Spleen (tissue), 7 donors: Measurements from ENCODE around the gene FUT7.

Experiments used
- POLR2A ChIP-seq, 3 donors: fragments of 450-650 bp; IDR thresholded peaks; one replicate each; pipeline ENCODE4 v1.5.1; 2017; ENCODE audit warnings: antibody characterized with exemption in 3 of 3, mild to moderate bottlenecking in 1 of 3
- POLR2AphosphoS5 ChIP-seq, 3 donors: sonication (generic); formaldehyde crosslinking; IDR thresholded peaks; one replicate each; pipeline ENCODE4 v1.5.1; 2017; ENCODE audit warnings: antibody characterized with exemption in 3 of 3
- TF ChIP-seq, protein P1 (sequence below), 11 experiments: fragments of 200-600 bp in 7 of 11; fragments of 450-650 bp in 4 of 11; sonication (generic) in 4 of 11; IDR thresholded peaks in 8 of 11; conservative IDR thresholded peaks in 3 of 11; 1 replicate in 7 of 11; 2 replicates in 4 of 11; pipeline versions ENCODE4 v1.4.0 to v1.8.0; 2016 to 2021; ENCODE audit warnings: antibody characterized with exemption in 11 of 11, inconsistent platforms in 4 of 11, mild to moderate bottlenecking in 1 of 11
- donor health status: DM: no; HTN: no; CAD: no; lungs with moderate emphysema.
- donor health status: DM: no; HTN: no; CAD: no.
- donor health status: DM: no; HTN: no; CAD: no.

DNA sequence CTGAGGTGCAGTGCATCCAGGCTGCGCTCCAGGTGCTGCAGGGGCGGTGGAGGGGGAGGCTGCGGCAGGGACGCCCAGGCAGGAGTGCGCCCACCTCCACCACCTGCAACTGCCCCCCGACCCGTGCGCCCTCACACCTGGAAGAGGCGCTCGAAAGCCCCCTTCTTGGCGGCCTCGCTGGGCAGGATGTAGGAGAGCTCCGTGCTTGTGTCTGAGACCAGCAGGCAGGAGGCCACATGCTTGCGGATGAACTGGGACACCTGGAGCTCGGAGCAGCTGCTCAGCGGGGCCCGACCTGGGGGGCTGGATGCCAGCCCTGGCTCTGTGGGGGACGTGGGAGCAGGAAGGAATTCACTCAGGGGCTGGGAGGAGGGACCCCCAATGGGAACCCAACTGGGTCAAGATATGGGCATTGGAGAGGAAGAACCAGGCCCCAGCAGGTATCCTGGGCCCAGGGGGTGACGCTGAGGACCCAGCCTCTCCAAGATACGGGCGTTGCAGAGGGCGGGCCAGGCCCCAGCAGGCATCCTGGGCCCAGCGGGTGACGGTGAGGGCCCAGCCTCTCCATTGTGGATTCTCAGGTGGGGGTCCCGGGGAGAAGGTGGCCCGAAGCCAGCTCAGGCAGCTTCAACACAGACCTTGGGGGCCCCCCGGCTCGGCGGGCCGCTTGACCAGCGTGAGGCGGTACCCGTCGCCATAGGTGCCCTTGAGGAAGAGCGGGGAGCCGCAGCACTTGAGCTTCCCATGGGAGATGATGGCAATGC, 16.9 kb downstream of the FUT7 start:
- TF ChIP-seq POLR2A (IDR thresholded peaks at IDR 0.05) (no peak), POLR2AphosphoS5 (IDR thresholded peaks at IDR 0.05) (no peak)
- TF ChIP-seq, protein P1, sequence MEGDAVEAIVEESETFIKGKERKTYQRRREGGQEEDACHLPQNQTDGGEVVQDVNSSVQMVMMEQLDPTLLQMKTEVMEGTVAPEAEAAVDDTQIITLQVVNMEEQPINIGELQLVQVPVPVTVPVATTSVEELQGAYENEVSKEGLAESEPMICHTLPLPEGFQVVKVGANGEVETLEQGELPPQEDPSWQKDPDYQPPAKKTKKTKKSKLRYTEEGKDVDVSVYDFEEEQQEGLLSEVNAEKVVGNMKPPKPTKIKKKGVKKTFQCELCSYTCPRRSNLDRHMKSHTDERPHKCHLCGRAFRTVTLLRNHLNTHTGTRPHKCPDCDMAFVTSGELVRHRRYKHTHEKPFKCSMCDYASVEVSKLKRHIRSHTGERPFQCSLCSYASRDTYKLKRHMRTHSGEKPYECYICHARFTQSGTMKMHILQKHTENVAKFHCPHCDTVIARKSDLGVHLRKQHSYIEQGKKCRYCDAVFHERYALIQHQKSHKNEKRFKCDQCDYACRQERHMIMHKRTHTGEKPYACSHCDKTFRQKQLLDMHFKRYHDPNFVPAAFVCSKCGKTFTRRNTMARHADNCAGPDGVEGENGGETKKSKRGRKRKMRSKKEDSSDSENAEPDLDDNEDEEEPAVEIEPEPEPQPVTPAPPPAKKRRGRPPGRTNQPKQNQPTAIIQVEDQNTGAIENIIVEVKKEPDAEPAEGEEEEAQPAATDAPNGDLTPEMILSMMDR (IDR thresholded peaks at IDR 0.05 in 8 of 11, conservative IDR thresholded peaks at IDR 0.05 in 3 of 11): no peak
